NCI-H2029 treated with DMSO at 0.1 percent for 48 hours (cell line): Measurements from ENCODE around the gene IFNA2.
"Not testable (repeated sequence)": the region's sequence is repeated elsewhere in the genome, so short reads cannot be mapped to it uniquely, and the experiment has no call there.

Experiments used
- DNase-seq: peaks from one replicate; lab custom pipeline; 2025; lab: John Stamatoyannopoulos, UW

The IFNA2 gene

GRCh38 chr9:21381448-21382339 is 3.5 kb downstream of the IFNA2 start:
- DNase-seq = no peak

GRCh38 chr9:21371467-21371866 is 13.7 kb downstream of the IFNA2 start:
- not testable (repeated sequence) for DNase-seq

- no peak for DNase-seq
These were observed 17.2 kb downstream of the IFNA2 start, which contains the start of gene IFNA13 for GRCh38 chr9:21367957-21368356. IFNA13 (minus strand) TSS chr9:21368057; CDS start chr9:21368010, 47 bp downstream.

- DNase-seq = not testable (repeated sequence)
These were observed 18.0 kb downstream of the IFNA2 start for GRCh38 chr9:21367169-21367568.

- no peak for DNase-seq
These were observed 22.9 kb downstream of the IFNA2 start for GRCh38 chr9:21362287-21362686.

GRCh38 chr9:21357479-21358460 is 27.4 kb downstream of the IFNA2 start:
- DNase-seq = no peak

- DNase-seq = no peak
These were observed 34.4 kb downstream of the IFNA2 start, which contains the start of gene IFNA6 for GRCh38 chr9:21350787-21351186. IFNA6 (minus strand) TSS chr9:21350887; CDS start chr9:21350887, 0 bp downstream.

- no peak for DNase-seq
These were observed 36.7 kb downstream of the IFNA2 start for GRCh38 chr9:21348430-21348970.

GRCh38 chr9:21340735-21341134 is 44.5 kb downstream of the IFNA2 start:
- no peak for DNase-seq

GRCh38 chr9:21336457-21336856 is 48.7 kb downstream of the IFNA2 start:
- DNase-seq = no peak

GRCh38 chr9:21334701-21335632 is 50.2 kb downstream of the IFNA2 start, which contains the start of gene KLHL9:
KLHL9 (minus strand) TSS chr9:21335404; CDS start chr9:21334859, 545 bp downstream.
- peak; percentile 63 for DNase-seq
